Activated T-helper 17 cell treated with anti-CD3 and anti-CD28 coated beads, Interleukin-2, amount 50 U/mL, for 72 hours (primary cell): ENCODE results near the gene EFNA1. TPM values are rescaled to one million over a fixed set of nuclear protein-coding genes. Genes with fewer than 3 reads are reported as not detected.
"Not testable (repeated sequence)": the region's sequence is repeated elsewhere in the genome, so short reads cannot be mapped to it uniquely, and the experiment has no call there.

Experiments
- ATAC-seq: fragments of 150-1000 bp; cut with Tn5 transposase; replicated peaks from 2 replicates; pipeline ENCODE4 v1.10.0; 2021; ENCODE audit warnings: mild to moderate bottlenecking, moderate library complexity
- H3K27ac Mint-ChIP-seq: one replicate; pipeline ENCODE4 v1.8.0; 2022; ENCODE audit warnings: mixed read lengths
- H3K27me3 Mint-ChIP-seq: one replicate; pipeline ENCODE4 v1.8.0; 2022; ENCODE audit warnings: mixed read lengths
- H3K36me3 Mint-ChIP-seq: one replicate; pipeline ENCODE4 v1.8.0; 2022; ENCODE audit warnings: low read depth, mild to moderate bottlenecking, mixed read lengths
- H3K4me1 Mint-ChIP-seq: one replicate; pipeline ENCODE4 v1.8.0; 2022; ENCODE audit warnings: mixed read lengths
- H3K4me3 Mint-ChIP-seq: one replicate; pipeline ENCODE4 v1.8.0; 2022; ENCODE audit warnings: mild to moderate bottlenecking, mixed read lengths
- H3K9me3 Mint-ChIP-seq: one replicate; pipeline ENCODE4 v1.8.0; 2022; ENCODE audit warnings: mixed read lengths
- total RNA-seq, 2 donors: library from RNA; stranded (reverse); gene quantifications; one replicate each; pipeline ENCODE4 v1.2.3, GENCODE V29; 2022

Gene EFNA1
- total RNA-seq, 2 donors from 2014 or later: 0.48 TPM; not detected in 1

DNA sequence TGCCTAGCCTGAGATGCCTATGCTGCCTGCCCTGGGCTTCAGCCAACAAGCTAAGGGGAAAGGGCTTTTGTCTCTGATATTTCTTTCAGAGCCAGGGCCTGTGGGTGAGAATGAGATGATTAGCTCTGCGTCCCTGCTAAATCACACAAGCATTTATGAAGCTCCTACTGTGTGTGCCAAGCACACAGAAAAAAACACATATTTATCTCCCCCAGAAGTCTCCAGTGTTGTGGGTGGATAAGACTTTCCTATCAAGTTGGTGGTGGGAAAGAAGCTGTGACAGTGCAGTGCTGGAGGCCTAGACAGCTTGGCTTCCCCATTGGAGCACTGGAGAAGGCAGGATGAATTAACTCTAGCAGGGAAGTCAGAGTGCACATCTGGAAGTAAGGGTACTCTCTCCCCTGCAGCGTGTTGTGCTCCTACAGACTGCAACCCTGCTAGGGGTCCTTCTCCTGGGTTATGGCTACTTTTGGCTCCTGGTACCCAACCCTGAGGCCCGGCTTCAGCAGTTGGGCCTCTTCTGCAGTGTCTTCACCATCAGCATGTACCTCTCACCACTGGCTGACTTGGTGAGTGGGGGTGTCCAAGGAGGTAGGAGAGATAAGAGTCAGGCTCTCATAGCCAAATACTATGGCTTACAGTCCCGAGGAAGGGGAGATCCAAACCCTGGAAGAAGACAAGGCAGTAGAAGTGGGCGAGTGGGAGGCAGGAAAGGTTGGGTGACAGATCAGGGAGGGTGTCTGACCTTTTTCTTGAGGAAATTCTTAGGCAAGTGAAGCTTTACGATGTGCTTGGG lies 9.7 kb downstream of the EFNA1 start:
- Mint-ChIP-seq H3K4me3 (peak overlapping the region; percentile 95), H3K9me3 (no peaks in the 10 kb centered on the region), H3K27me3 (no peaks in the 10 kb centered on the region), H3K4me1 (peaks cover 24% of the 10 kb centered on the region), H3K36me3 (peaks cover 58% of the 10 kb centered on the region), H3K27ac (peak overlapping the region; percentile 98)
- ATAC-seq: no peak

GRCh38 chr1:155139895-155140629 lies 12.4 kb downstream of the EFNA1 start, which contains the start of gene DPM3:
Gene DPM3 (minus strand): TSS chr1:155140531. CDS start chr1:155140240, 291 bp downstream.
- Mint-ChIP-seq H3K36me3 (peaks cover 56% of the 10 kb centered on the region), H3K4me1 (peaks cover 13% of the 10 kb centered on the region), H3K4me3 (peak within 1 kb of the TSS; percentile 95), H3K27me3 (no peaks in the 10 kb centered on the region), H3K27ac (peak within 1 kb of the TSS; percentile 86), H3K9me3 (no peaks in the 10 kb centered on the region)
- ATAC-seq: peak; percentile 79

DNA sequence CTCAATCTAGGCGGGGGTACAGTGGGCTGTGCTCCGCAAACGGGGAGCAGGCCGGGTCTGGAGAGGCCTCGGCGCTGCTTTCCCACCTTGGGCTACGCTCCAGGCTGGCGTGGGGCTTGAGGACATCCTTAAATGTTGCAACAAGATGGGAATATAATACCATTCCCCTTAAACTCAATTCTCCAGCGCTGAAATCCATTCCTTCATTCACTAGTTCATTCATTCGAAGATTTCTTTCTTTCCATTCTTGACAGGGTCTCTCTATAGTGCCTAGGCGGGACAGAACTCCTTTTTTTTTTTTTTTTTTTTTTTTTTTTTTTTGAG lies 12.9 kb downstream of the EFNA1 start:
- no peaks in the 10 kb centered on the region for H3K9me3 Mint-ChIP-seq
- H3K27me3 Mint-ChIP-seq: peaks cover 3% of the 10 kb centered on the region
- peak overlapping the region; percentile 95 for H3K4me3 Mint-ChIP-seq
- H3K4me1 Mint-ChIP-seq: peaks cover 10% of the 10 kb centered on the region
- no peak for ATAC-seq
- H3K27ac Mint-ChIP-seq: peak overlapping the region; percentile 86
- peaks cover 50% of the 10 kb centered on the region for H3K36me3 Mint-ChIP-seq

DNA sequence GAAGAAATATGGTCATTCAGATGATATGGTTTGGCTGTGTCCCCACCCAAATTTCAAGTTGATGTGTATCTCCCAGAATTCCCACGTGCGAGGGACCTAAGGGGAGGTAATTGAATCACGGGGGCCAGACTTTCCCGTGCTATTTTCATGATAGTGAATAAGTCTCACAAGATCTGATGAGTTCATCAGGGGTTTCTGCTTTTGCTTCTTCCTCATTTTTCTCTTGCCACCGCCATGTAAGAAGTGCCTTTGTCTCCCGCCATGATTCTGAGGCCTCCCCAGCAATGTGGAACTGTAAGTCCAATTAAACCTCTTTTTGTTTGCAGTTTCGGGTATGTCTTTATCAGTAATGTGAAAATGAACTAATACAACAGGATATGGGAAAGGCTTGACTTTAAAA lies 14.1 kb downstream of the EFNA1 start:
- Mint-ChIP-seq H3K27ac (no peak overlapping the region), H3K9me3 (no peaks in the 10 kb centered on the region)

GRCh38 chr1:155145491-155145890 lies 17.8 kb downstream of the EFNA1 start:
- H3K27ac Mint-ChIP-seq: no peak overlapping the region
- no peaks in the 10 kb centered on the region for H3K4me1 Mint-ChIP-seq
- ATAC-seq: no peak
- H3K9me3 Mint-ChIP-seq: no peaks in the 10 kb centered on the region
- peaks cover 20% of the 10 kb centered on the region for H3K27me3 Mint-ChIP-seq
- no peak overlapping the region for H3K4me3 Mint-ChIP-seq
- peaks cover 1% of the 10 kb centered on the region for H3K36me3 Mint-ChIP-seq

More for the DNA sequence above, 14.1 kb downstream of the EFNA1 start:
- Mint-ChIP-seq H3K4me3 (no peak overlapping the region), H3K27me3 (peaks cover 11% of the 10 kb centered on the region), H3K36me3 (peaks cover 39% of the 10 kb centered on the region), H3K4me1 (peaks cover 10% of the 10 kb centered on the region)
- no peak for ATAC-seq

DNA sequence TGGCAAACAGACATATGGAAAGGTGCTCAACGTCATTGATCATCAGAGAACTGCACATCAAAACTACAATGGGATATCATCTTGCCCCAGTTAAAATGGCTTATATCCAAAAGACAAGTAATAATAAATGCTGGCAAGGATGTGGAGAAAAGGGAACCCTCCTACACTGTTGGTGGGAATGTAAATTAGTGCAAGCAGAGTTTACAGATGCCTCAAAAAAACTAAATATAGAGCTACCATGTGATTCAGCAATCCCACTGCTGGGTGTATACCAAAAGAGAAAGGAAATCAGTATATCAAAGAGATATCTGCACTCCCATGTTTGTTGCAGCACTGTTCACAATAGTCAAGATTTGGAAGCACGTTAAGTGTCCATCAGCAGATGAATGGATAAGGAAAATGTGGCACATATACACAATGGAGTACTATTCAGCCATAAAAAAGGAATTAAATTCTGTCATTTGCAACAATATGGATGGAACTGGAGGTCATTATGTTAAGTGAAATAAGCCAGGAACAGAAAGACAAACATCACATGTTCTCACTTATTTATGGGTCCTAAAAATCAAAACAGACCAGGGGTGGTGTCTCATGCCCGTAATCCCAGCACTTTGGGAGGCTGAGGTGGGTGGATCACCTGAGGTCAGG lies 28.4 kb downstream of the EFNA1 start:
- not testable (repeated sequence) for H3K27me3 Mint-ChIP-seq, H3K4me1 Mint-ChIP-seq, ATAC-seq, H3K4me3 Mint-ChIP-seq, H3K27ac Mint-ChIP-seq, H3K9me3 Mint-ChIP-seq, H3K36me3 Mint-ChIP-seq

DNA sequence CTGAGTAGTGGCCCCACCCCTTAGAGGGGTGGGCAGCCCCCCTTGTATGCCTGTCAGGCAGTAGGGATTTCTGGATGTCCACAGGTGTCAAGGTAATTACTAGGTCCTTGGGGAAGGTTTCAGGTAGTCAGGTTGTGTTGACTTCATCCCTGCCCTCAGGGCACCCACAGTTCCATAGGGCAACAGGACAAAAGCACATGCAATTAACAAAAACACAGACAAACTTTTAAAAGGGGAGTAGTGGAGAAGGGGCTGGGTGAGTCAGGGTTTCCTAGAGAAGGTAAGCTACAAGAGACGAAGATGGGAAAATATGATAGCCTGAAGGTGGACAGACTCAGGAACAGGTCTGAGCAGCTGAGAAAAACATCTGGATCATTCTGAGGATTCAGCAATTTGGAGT lies 31.3 kb downstream of the EFNA1 start:
- no peaks in the 10 kb centered on the region for H3K4me1 Mint-ChIP-seq
- no peaks in the 10 kb centered on the region for H3K9me3 Mint-ChIP-seq
- H3K36me3 Mint-ChIP-seq: no peaks in the 10 kb centered on the region
- no peak overlapping the region for H3K4me3 Mint-ChIP-seq
- H3K27me3 Mint-ChIP-seq: no peaks in the 10 kb centered on the region
- no peak for ATAC-seq
- H3K27ac Mint-ChIP-seq: no peak overlapping the region

GRCh38 chr1:155160128-155160527 lies 32.5 kb downstream of the EFNA1 start:
- Mint-ChIP-seq H3K9me3 (no peaks in the 10 kb centered on the region), H3K4me3 (no peak overlapping the region), H3K4me1 (no peaks in the 10 kb centered on the region), H3K36me3 (no peaks in the 10 kb centered on the region), H3K27me3 (no peaks in the 10 kb centered on the region), H3K27ac (no peak overlapping the region)
- no peak for ATAC-seq

- not testable (repeated sequence) for ATAC-seq, H3K36me3 Mint-ChIP-seq, H3K9me3 Mint-ChIP-seq, H3K27ac Mint-ChIP-seq, H3K27me3 Mint-ChIP-seq, H3K4me3 Mint-ChIP-seq, H3K4me1 Mint-ChIP-seq
These were observed 35.0 kb downstream of the EFNA1 start for GRCh38 chr1:155162631-155163030.

- H3K4me3 Mint-ChIP-seq, H3K9me3 Mint-ChIP-seq, H3K27ac Mint-ChIP-seq, H3K36me3 Mint-ChIP-seq, H3K27me3 Mint-ChIP-seq, ATAC-seq: not testable (repeated sequence)
- peaks cover 10% of the 10 kb centered on the region for H3K4me1 Mint-ChIP-seq
These were observed 36.1 kb downstream of the EFNA1 start for GRCh38 chr1:155163785-155164184.

DNA sequence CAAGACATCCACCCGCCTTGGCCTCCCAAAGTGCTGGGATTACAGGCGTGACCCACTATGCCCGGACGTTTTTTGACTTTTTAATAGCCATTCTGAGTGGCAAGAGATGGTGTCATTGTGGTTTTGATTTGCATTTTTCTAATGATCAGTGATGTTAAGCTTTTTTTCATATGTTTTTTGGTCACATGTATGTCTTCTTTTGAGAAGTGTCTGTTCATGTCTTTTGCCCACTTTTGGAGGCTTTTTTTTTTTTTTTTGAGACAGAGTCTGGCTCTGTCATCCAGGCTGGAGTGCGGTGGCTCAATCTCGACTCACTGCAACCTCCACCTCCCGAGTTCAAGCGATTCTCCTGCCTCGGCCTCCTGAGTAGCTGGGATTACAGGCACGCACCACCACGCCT lies 36.9 kb downstream of the EFNA1 start:
- peaks cover 10% of the 10 kb centered on the region for H3K4me1 Mint-ChIP-seq
- not testable (repeated sequence) for H3K4me3 Mint-ChIP-seq, H3K9me3 Mint-ChIP-seq, ATAC-seq, H3K27me3 Mint-ChIP-seq, H3K27ac Mint-ChIP-seq, H3K36me3 Mint-ChIP-seq

GRCh38 chr1:155166051-155166470 lies 38.4 kb downstream of the EFNA1 start:
- Mint-ChIP-seq H3K9me3 (no peaks in the 10 kb centered on the region), H3K27ac (no peak overlapping the region), H3K4me1 (peaks cover 10% of the 10 kb centered on the region), H3K27me3 (no peaks in the 10 kb centered on the region), H3K4me3 (no peak overlapping the region), H3K36me3 (peaks cover 22% of the 10 kb centered on the region)
- ATAC-seq: no peak

GRCh38 chr1:155166471-155167165 lies 38.9 kb downstream of the EFNA1 start:
- peaks cover 28% of the 10 kb centered on the region for H3K36me3 Mint-ChIP-seq
- H3K27ac Mint-ChIP-seq: no peak overlapping the region
- H3K9me3 Mint-ChIP-seq: no peaks in the 10 kb centered on the region
- no peak for ATAC-seq
- peaks cover 10% of the 10 kb centered on the region for H3K4me1 Mint-ChIP-seq
- no peaks in the 10 kb centered on the region for H3K27me3 Mint-ChIP-seq
- H3K4me3 Mint-ChIP-seq: no peak overlapping the region
